PC-9 (cell line): Measurements from ENCODE around the gene CALD1. TPM values are rescaled to one million over a fixed set of nuclear protein-coding genes. Genes with fewer than 3 reads are reported as not detected.
A peak's percentile ranks its signal among the peaks of the same experiment; 100 is the strongest.

ENCODE experiments used
- BruUV-seq: library from RNA; stranded (reverse); fragments of 400-500 nt; replicated peaks from 2 replicates; lab custom pipeline; 2021; lab: Mats Ljungman, UMichigan
- CTCF ChIA-PET: fragments of 300-600 bp; sonication (Branson Sonifier 250); formaldehyde crosslinking; loops from one replicate; lab custom pipeline; 2022; ENCODE audit warnings: antibody characterized with exemption; lab: Charles Lee
- POLR2A ChIA-PET: fragments of 300-600 bp; sonication (Branson Sonifier 250); formaldehyde crosslinking; loops from one replicate; lab custom pipeline; 2022; ENCODE audit warnings: antibody characterized with exemption; ENCODE audit not compliant: unreplicated experiment; lab: Charles Lee
- DNase-seq, 2 experiments: peaks; one replicate each; pipeline versions ENCODE4 v3.0.0 to v3.0.0-alpha.2; 2015 to 2022; ENCODE audit warnings: mixed read lengths in 1 of 2
- H2AFZ ChIP-seq: fragments of 200-600 bp; sonication (generic); 2 replicates; pipeline ENCODE4 v1.8.1; 2017; ENCODE audit warnings: antibody characterized with exemption
- H3F3A ChIP-seq: fragments of 200-600 bp; sonication (generic); 2 replicates; pipeline ENCODE4 v1.8.1; 2017; ENCODE audit warnings: antibody characterized with exemption, mild to moderate bottlenecking, low read depth; ENCODE audit not compliant: insufficient read depth
- H3K27ac ChIP-seq: fragments of 200-600 bp; sonication (generic); 2 replicates; pipeline ENCODE4 v1.6.1; 2016; ENCODE audit warnings: mixed run types
- H3K27me3 ChIP-seq: fragments of 200-600 bp; sonication (generic); 2 replicates; pipeline ENCODE4 v1.6.1; 2016; ENCODE audit warnings: low read depth, mixed run types; ENCODE audit not compliant: insufficient read depth
- H3K36me3 ChIP-seq: fragments of 200-600 bp; sonication (generic); 2 replicates; pipeline ENCODE4 v1.6.1; 2016; ENCODE audit warnings: low read depth, mixed run types
- H3K4me1 ChIP-seq: fragments of 200-600 bp; sonication (generic); replicated peaks from 2 replicates; pipeline ENCODE4 v1.6.1; 2016; ENCODE audit warnings: mixed run types; ENCODE audit not compliant: insufficient read depth
- H3K4me2 ChIP-seq: fragments of 200-600 bp; sonication (generic); 2 replicates; pipeline ENCODE4 v1.6.1; 2017; ENCODE audit warnings: mixed run types
- H3K4me3 ChIP-seq: fragments of 200-600 bp; sonication (generic); 2 replicates; pipeline ENCODE4 v1.6.1; 2016; ENCODE audit warnings: mixed run types
- H3K79me2 ChIP-seq: fragments of 200-600 bp; sonication (generic); 2 replicates; pipeline ENCODE4 v1.6.1; 2017; ENCODE audit warnings: low read depth, mixed run types
- H3K9me2 ChIP-seq: fragments of 200-600 bp; sonication (generic); 2 replicates; pipeline ENCODE4 v1.8.1; 2017; ENCODE audit warnings: mild to moderate bottlenecking; ENCODE audit not compliant: insufficient read depth
- H3K9me3 ChIP-seq: fragments of 200-600 bp; sonication (generic); 2 replicates; pipeline ENCODE4 v1.8.1; 2016; ENCODE audit warnings: low read depth; ENCODE audit not compliant: insufficient read depth
- H4K20me1 ChIP-seq: fragments of 200-600 bp; sonication (generic); 2 replicates; pipeline ENCODE4 v1.8.1; 2017; ENCODE audit not compliant: insufficient read depth
- EZH2 ChIP-seq: fragments of 200-600 bp; sonication (generic); IDR thresholded peaks from 2 replicates; pipeline ENCODE4 v1.8.0; 2017; ENCODE audit warnings: antibody characterized with exemption, low read depth
- intact Hi-C: fragments of 100-400 bp; cut with micrococcal nuclease; formaldehyde crosslinking; loops from one replicate; pipeline ENCODE4 v1.10.0; 2022; ENCODE audit not compliant: unreplicated experiment
- total RNA-seq: library from RNA; stranded (reverse); gene quantifications from 2 replicates; pipeline ENCODE4 v1.2.3, GENCODE V29; 2021
- TF ChIP-seq, protein P1 (sequence below): fragments of 200-600 bp; sonication (generic); conservative IDR thresholded peaks from 2 replicates; pipeline ENCODE4 v1.6.1; 2017; ENCODE audit warnings: mixed run types, antibody characterized with exemption, mild to moderate bottlenecking, moderate library complexity

Gene CALD1
- total RNA-seq, 1 experiment from 2014 or later = 84.4 TPM

DNA sequence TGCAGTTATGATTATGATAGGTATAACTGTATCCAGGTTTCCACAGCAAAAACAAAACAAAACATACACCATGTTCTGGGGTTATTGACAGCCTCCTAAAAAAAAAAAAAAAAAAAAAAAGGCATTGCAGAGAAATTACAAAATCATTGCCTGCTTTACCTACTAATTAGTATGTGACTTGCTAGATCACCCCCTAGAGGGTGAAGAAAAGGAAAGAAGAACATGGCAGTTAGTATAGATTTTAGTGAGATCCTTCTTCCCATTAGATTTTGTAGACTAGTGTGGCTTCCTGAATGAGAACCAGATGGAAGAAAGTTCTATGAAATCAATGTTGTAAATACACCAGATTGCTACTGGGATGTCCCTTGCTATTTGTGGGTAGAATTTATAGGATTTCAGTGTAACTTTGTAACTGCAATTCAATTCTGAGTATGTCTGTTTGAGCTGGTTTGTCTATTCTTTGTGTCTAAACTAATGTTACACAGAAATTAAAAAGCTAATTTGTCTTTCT lies 182.9 kb downstream of the CALD1 start:
- CTCF ChIA-PET = no interaction called here
- H4K20me1 ChIP-seq = no peaks in the 10 kb centered on the region
- POLR2A ChIA-PET = no interaction called here
- H3K79me2 ChIP-seq = no peaks in the 10 kb centered on the region
- H3K27ac ChIP-seq = no peak overlapping the region
- no peak overlapping the region for H3K4me2 ChIP-seq
- TF ChIP-seq, protein P1, sequence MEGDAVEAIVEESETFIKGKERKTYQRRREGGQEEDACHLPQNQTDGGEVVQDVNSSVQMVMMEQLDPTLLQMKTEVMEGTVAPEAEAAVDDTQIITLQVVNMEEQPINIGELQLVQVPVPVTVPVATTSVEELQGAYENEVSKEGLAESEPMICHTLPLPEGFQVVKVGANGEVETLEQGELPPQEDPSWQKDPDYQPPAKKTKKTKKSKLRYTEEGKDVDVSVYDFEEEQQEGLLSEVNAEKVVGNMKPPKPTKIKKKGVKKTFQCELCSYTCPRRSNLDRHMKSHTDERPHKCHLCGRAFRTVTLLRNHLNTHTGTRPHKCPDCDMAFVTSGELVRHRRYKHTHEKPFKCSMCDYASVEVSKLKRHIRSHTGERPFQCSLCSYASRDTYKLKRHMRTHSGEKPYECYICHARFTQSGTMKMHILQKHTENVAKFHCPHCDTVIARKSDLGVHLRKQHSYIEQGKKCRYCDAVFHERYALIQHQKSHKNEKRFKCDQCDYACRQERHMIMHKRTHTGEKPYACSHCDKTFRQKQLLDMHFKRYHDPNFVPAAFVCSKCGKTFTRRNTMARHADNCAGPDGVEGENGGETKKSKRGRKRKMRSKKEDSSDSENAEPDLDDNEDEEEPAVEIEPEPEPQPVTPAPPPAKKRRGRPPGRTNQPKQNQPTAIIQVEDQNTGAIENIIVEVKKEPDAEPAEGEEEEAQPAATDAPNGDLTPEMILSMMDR = 0 out of 2 replicates have a peak, but pooled peaks have one; percentile 22
- TF ChIP-seq EZH2 = no peak
- no peaks in the 10 kb centered on the region for H3K9me3 ChIP-seq
- H3K36me3 ChIP-seq = peaks cover 5% of the 10 kb centered on the region; the same call in 1 of the 2 replicates
- intact Hi-C loops = no loop called here
- H3K9me2 ChIP-seq = no peaks in the 10 kb centered on the region
- DNase-seq = no peak
- BruUV-seq = no TSS peak
- H3F3A ChIP-seq = no peaks in the 10 kb centered on the region
- H2AFZ ChIP-seq = no peak overlapping the region
- H3K4me1 ChIP-seq = no peaks in the 10 kb centered on the region
- H3K4me3 ChIP-seq = no peak overlapping the region
- no peaks in the 10 kb centered on the region for H3K27me3 ChIP-seq

DNA sequence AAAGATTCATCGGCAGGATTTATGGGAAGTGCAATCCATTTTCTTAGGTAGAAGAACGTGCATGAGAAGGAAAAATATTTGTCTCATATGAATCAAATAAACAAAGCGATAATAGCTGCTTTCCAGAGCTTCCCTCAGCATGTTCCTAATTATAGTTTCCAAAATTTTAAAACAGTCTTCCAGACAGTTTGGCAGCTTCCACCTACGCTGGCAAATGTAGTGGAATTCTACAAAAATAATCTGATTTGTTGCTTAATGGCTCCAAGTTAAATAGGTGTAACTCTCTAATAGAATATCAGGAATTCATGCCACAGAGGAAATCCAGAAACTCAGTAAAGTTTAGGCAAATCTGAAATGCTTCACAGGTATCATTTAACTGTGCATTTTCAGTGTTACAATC lies 183.6 kb downstream of the CALD1 start:
- BruUV-seq = no TSS peak
- Histone ChIP-seq H3K27ac (no peak overlapping the region), H3K9me3 (no peaks in the 10 kb centered on the region), H4K20me1 (no peaks in the 10 kb centered on the region), H2AFZ (no peak overlapping the region), H3K36me3 (peaks cover 1% of the 10 kb centered on the region; the same call in 1 of the 2 replicates), H3K79me2 (no peaks in the 10 kb centered on the region), H3K4me3 (no peak overlapping the region), H3K9me2 (no peaks in the 10 kb centered on the region), H3K4me1 (no peaks in the 10 kb centered on the region), H3K4me2 (no peak overlapping the region), H3K27me3 (no peaks in the 10 kb centered on the region), H3F3A (no peaks in the 10 kb centered on the region)
- ChIA-PET CTCF (no interaction called here), POLR2A (interaction anchor here (0.6 kb wide), 1 partner anchor 769 kb away, joined by 3 read pairs; no protein-coding TSS in a partner anchor)
- DNase-seq = no peak
- TF ChIP-seq, protein P1 = no peak
- TF ChIP-seq EZH2 = no peak
- intact Hi-C loops = no loop called here

DNA sequence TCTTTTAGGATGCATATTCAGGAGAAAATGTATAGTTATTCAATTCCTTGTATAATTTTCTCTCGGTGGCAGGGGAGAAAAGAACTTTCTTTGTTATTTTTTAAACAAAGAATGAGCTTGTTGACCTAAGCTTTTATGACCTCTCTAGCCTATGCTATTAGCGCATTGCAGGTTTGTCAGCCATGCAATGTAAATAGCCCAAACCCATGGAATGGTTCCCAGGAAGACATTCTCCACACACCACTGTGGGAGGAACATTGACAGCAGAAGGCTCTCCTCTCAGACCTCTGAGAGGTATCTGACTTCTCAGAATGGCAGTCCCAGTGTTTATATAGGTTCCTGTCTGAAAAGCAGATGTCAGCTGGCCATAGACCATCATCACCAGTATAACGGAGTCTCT lies 187.3 kb downstream of the CALD1 start:
- intact Hi-C loops = no loop called here
- Histone ChIP-seq H3K9me3 (no peaks in the 10 kb centered on the region), H3K4me2 (no peak overlapping the region), H3K36me3 (no peaks in the 10 kb centered on the region), H4K20me1 (no peaks in the 10 kb centered on the region), H3K9me2 (no peaks in the 10 kb centered on the region), H3K4me1 (no peaks in the 10 kb centered on the region), H3K4me3 (no peak overlapping the region), H3F3A (no peaks in the 10 kb centered on the region), H3K27ac (no peak overlapping the region), H3K79me2 (no peaks in the 10 kb centered on the region), H3K27me3 (no peaks in the 10 kb centered on the region), H2AFZ (no peak overlapping the region)
- ChIA-PET CTCF (no interaction called here), POLR2A (interaction anchor here (0.5 to 0.6 kb wide), 2 partner anchors 10 to 134 kb away, joined by 3 read pairs; no protein-coding TSS in a partner anchor)
- no peak for TF ChIP-seq EZH2
- TF ChIP-seq, protein P1 = no peak
- BruUV-seq = no TSS peak
- no peak for DNase-seq
